A673 (cell line): ENCODE measurements around the gene C4orf50. TPM values are rescaled to one million over a fixed set of nuclear protein-coding genes. Genes with fewer than 3 reads are reported as not detected.

Experiments
- BruUV-seq: library from RNA; stranded (reverse); fragments of 400-500 nt; replicated peaks from 2 replicates; lab custom pipeline; 2021; lab: Mats Ljungman, UMichigan
- CTCF ChIA-PET: fragments of 300-600 bp; sonication (Branson Sonifier 250); formaldehyde crosslinking; loops from one replicate; lab custom pipeline; 2022; ENCODE audit warnings: antibody characterized with exemption; lab: Charles Lee
- POLR2A ChIA-PET: fragments of 300-600 bp; sonication (Branson Sonifier 250); formaldehyde crosslinking; loops from one replicate; lab custom pipeline; 2022; ENCODE audit warnings: antibody characterized with exemption; ENCODE audit not compliant: low non-redundant PET; lab: Charles Lee
- DNase-seq: peaks from one replicate; pipeline ENCODE4 v3.0.0-alpha.2; 2015; ENCODE audit warnings: low spot score
- H3K27ac ChIP-seq: fragments of 200-600 bp; sonication (generic); 2 replicates; pipeline ENCODE4 v1.5.1; 2016; ENCODE audit warnings: mixed run types, low read depth, mild to moderate bottlenecking, mixed read lengths, antibody characterized with exemption, low read length; ENCODE audit not compliant: poor library complexity, severe bottlenecking
- H3K27me3 ChIP-seq: fragments of 200-600 bp; sonication (generic); replicated peaks from 2 replicates; pipeline ENCODE4 v1.6.1; 2017; ENCODE audit warnings: mixed run types, low read depth, mild to moderate bottlenecking, mixed read lengths, antibody characterized with exemption, low read length; ENCODE audit not compliant: insufficient read depth, poor library complexity
- H3K36me3 ChIP-seq: fragments of 200-600 bp; sonication (generic); 2 replicates; pipeline ENCODE4 v1.6.1; 2016; ENCODE audit warnings: mixed run types, mild to moderate bottlenecking, mixed read lengths, antibody characterized with exemption, low read length; ENCODE audit not compliant: insufficient read depth, poor library complexity, severe bottlenecking
- H3K4me1 ChIP-seq: fragments of 200-600 bp; sonication (generic); 2 replicates; pipeline ENCODE4 v1.6.1; 2017; ENCODE audit warnings: mixed run types, mild to moderate bottlenecking, mixed read lengths, antibody characterized with exemption, low read length; ENCODE audit not compliant: insufficient read depth, poor library complexity, severe bottlenecking
- H3K4me3 ChIP-seq: fragments of 200-600 bp; sonication (generic); 2 replicates; pipeline ENCODE4 v1.5.1; 2016; ENCODE audit warnings: low read depth, mixed run types, mild to moderate bottlenecking, mixed read lengths, low read length; ENCODE audit not compliant: poor library complexity, severe bottlenecking
- H3K9me3 ChIP-seq: fragments of 200-600 bp; sonication (generic); 2 replicates; pipeline ENCODE4 v1.6.1; 2016; ENCODE audit warnings: mixed run types, low read depth, mild to moderate bottlenecking, mixed read lengths, antibody characterized with exemption, low read length; ENCODE audit not compliant: poor library complexity, severe bottlenecking
- CTCF ChIP-seq: fragments of 300-800, 200-600 bp; sonication (generic); conservative IDR thresholded peaks from 2 replicates; pipeline ENCODE4 v1.5.1; 2017; ENCODE audit warnings: low read depth, mild to moderate bottlenecking, antibody characterized with exemption, low read length, moderate library complexity, mixed read lengths
- EZH2 ChIP-seq: fragments of 200-600 bp; sonication (generic); IDR thresholded peaks from 2 replicates; pipeline ENCODE4 v1.6.1; 2017; ENCODE audit warnings: borderline replicate concordance, low read depth, mild to moderate bottlenecking, mixed read lengths, antibody characterized with exemption, low read length; ENCODE audit not compliant: poor library complexity, severe bottlenecking
- intact Hi-C: fragments of 100-400 bp; cut with micrococcal nuclease; formaldehyde crosslinking; loops from one replicate; pipeline ENCODE4 v1.10.0; 2022; ENCODE audit not compliant: unreplicated experiment
- total RNA-seq: library from RNA; stranded (reverse); gene quantifications from 2 replicates; pipeline ENCODE4 v1.2.3, GENCODE V29; 2021

C4orf50 gene
- total RNA-seq, 1 experiment from 2014 or later = not detected

GRCh38 chr4:5984843-5985242 is 33.4 kb downstream of the C4orf50 start:
- no peak overlapping the region for H3K4me3 ChIP-seq
- H3K27ac ChIP-seq = no peak overlapping the region
- no peak for DNase-seq
- ChIA-PET POLR2A (no interaction called here), CTCF (no interaction called here)
- no peaks in the 10 kb centered on the region for H3K27me3 ChIP-seq
- H3K36me3 ChIP-seq = no peaks in the 10 kb centered on the region
- TF ChIP-seq EZH2 = no peak
- TF ChIP-seq CTCF = no peak
- peaks cover 12% of the 10 kb centered on the region for H3K9me3 ChIP-seq
- peaks cover 10% of the 10 kb centered on the region for H3K4me1 ChIP-seq
- intact Hi-C loops = no loop called here
- no TSS peak for BruUV-seq

- intact Hi-C loops = no loop called here
- POLR2A ChIA-PET = no interaction called here
- peaks cover 14% of the 10 kb centered on the region for H3K4me1 ChIP-seq
- no peaks in the 10 kb centered on the region for H3K27me3 ChIP-seq
- no peak overlapping the region for H3K27ac ChIP-seq
- no peak for TF ChIP-seq EZH2
- TF ChIP-seq CTCF = no peak
- DNase-seq = no peak
- peaks cover 12% of the 10 kb centered on the region for H3K9me3 ChIP-seq
- no peaks in the 10 kb centered on the region for H3K36me3 ChIP-seq
- CTCF ChIA-PET = interaction anchor here (0.7 to 1.7 kb wide), 3 partner anchors 16 to 162 kb away, joined by 3 to 5 read pairs (median 4); no protein-coding TSS in a partner anchor
- BruUV-seq = no TSS peak
- no peak overlapping the region for H3K4me3 ChIP-seq
Measured at GRCh38 chr4:5982156-5982973, 35.9 kb downstream of the C4orf50 start.

GRCh38 chr4:5980436-5981155 is 37.6 kb downstream of the C4orf50 start:
- intact Hi-C loops = loop anchor here (2.0 kb wide), 2 partner anchors 110 to 160 kb away; no protein-coding TSS in a partner anchor
- Histone ChIP-seq H3K36me3 (no peaks in the 10 kb centered on the region), H3K27ac (no peak overlapping the region), H3K27me3 (no peaks in the 10 kb centered on the region), H3K4me3 (peak overlapping the region; percentile 9), H3K9me3 (peaks cover 12% of the 10 kb centered on the region), H3K4me1 (peaks cover 23% of the 10 kb centered on the region)
- DNase-seq = peak; percentile 76
- CTCF ChIA-PET = interaction anchor here (0.7 to 1.9 kb wide), 4 partner anchors 21 to 729 kb away, joined by 3 to 11 read pairs (median 4); partner anchors contain the start of genes EVC2 and MRFAP1L1
- BruUV-seq = no TSS peak
- POLR2A ChIA-PET = no interaction called here
- TF ChIP-seq EZH2 (no peak), CTCF (peak; percentile 53)
